Measurements from ENCODE around the gene OPN1SW. TPM values are rescaled to one million over a fixed set of nuclear protein-coding genes. Genes with fewer than 3 reads are reported as not detected.

The OPN1SW gene
- not detected for total RNA-seq (ENCODE audit: insufficient read depth, low replicate concordance)

DNA sequence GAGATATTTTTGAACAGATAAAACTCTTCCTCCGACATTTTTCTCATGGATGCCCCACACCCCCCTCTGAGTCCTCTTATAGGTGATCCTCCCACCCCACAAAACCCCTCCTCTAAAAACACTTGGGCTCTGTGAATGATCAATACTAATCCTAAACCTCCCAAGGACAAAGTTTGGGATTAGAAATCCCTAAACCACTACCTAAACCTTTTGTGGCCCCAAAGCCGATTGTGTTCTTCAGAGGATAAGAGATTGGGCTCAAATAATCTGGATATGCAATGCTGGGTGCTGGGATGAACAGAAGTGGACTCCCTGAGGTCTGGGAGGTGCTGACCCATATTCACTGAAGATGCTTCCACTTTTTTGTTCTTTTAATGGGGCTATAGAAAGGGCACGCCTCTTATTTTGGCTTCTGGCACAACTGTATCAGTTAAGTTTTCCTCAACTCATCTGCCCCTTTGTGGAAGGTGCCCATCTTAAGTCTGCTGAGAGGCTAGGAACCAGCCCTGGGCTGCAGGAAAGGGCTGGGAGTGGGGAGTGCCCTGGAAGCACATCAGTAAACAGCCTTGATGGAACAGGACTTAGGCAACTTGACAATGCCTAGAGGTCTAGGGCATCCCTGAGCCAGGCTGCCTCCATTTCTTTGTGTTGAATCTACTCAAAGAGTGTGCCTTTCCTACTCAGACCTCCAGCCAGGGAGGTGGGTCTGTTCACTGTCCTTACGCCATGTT is at the start of gene OPN1SW:
TSS of gene OPN1SW (minus strand) at position 51 of the 731 bp plus-strand sequence. CDS start at position 38, 13 bp downstream.
- DNase-seq (ENCODE audit: low spot score) = no peak

GRCh38 chr7:128821724-128822123 is 46.1 kb upstream of the OPN1SW start:
- no peak for DNase-seq (ENCODE audit: low spot score)

DNA sequence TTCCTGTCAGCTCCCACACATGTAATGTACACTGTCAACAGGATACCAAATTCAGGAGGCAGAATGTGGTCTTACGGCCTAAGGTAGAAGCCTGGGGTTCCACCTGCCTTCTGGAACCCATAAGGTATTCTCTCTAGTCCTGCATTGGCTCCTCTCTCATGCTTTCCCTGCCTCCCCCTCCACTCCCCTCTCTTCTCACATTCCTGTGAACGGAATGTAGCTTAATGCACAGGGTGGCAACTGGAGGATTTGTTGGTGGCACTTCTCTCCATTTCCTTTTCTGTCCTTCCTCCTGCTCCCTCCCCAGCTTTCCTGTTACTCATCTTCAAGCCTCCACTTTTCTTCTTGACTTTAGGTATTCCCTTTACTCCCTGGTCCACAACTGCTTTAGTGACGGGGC is 43.1 kb upstream of the OPN1SW start:
- DNase-seq (ENCODE audit: low spot score) = no peak

GRCh38 chr7:128815289-128815942 is 39.8 kb upstream of the OPN1SW start:
- no peak for DNase-seq (ENCODE audit: low spot score)

GRCh38 chr7:128814499-128814898 is 38.9 kb upstream of the OPN1SW start:
- DNase-seq (ENCODE audit: low spot score) = no peak

DNA sequence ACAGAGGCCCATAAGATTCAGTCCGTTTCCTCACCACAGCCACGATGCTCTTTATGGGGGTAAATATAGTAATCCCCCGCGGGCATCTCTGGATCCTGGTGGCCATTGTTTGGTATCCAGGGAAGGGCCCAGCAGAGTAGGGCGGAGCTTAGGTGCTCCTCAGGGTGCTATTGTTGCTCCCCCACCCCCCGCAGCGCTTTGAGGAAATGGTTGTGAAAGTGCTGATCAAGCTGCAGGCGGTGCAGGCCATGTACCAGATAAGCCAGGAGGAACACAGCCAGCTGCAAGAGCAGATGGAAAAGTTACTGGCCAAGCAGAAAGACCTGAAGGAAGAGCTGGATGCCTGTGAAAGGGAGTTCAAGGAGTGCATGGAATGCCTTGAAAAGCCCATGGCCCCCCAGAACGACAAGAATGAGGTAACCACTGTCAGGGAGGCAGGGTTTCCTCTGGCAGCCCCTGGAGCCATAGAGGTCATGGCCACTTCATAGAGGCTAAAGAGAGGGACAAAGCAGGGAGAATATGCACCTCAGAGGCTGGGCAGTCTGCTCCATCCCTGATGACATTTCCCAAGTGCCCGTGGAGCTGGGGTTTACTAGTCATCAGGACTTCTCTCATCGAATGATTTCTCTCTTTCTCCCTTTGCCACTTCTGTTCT is 37.0 kb upstream of the OPN1SW start:
- peak; percentile 55 for DNase-seq (ENCODE audit: low spot score)

GRCh38 chr7:128811631-128812430 is 36.2 kb upstream of the OPN1SW start:
- DNase-seq (ENCODE audit: low spot score) = no peak

GRCh38 chr7:128810997-128811396 is 35.4 kb upstream of the OPN1SW start:
- DNase-seq (ENCODE audit: low spot score) = no peak

DNA sequence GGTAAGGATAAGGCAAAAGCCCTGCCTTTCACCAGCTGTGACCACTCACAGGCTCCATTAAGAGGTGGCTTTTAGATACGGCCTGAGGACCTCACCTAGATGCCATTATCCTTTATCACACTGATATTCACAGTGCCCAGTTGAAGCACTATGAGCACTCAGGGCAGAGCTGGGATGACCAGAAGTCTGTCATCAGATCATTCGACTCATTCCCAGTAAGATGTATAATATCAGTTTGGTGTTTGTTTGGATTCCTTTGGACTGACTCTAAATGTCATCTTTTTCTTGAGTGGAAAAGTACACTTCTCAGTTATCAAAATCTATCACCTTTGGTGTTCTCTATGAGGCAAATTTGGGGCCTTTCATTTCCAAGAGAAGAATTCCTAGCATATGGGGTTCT is 34.9 kb upstream of the OPN1SW start:
- DNase-seq (ENCODE audit: low spot score) = no peak

DNA sequence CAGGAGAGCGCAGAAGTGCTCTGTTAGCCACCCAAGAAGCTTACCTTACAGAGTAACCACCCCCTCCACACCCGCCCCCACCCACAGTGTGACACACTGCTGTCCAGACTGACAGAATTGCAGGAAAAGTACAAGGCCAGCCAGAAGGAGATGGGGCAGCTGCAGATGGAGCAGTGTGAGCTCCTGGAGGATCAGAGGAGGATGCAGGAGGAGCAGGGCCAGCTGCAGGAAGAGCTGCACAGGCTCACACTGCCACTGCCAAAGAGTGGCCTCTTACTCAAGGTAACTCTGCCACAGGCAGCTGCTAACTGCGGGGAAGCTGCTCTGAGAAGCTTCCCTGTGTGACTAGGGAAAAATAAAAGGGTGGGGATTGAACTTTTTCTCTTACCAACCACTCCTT is 33.8 kb upstream of the OPN1SW start:
- no peak for DNase-seq (ENCODE audit: low spot score)

DNA sequence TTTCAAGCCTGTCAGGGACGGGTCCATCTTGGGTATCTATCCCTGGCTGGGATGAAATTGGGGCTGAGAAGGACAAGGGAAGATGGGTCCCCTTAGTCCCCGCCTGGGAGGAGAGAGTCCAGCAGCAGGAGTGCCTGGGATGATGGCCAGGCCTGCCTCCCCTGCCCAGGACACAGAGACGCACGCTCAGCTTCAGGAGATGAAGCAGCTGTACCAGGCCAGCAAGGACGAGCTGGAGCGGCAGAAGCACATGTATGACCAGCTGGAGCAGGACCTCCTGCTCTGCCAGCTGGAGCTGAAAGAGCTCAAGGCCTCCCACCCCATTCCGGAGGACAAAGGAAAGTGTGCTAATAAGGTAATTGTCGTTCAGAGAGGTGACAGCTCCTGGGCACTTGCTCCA is 31.6 kb upstream of the OPN1SW start:
- no peak for DNase-seq (ENCODE audit: low spot score)

DNA sequence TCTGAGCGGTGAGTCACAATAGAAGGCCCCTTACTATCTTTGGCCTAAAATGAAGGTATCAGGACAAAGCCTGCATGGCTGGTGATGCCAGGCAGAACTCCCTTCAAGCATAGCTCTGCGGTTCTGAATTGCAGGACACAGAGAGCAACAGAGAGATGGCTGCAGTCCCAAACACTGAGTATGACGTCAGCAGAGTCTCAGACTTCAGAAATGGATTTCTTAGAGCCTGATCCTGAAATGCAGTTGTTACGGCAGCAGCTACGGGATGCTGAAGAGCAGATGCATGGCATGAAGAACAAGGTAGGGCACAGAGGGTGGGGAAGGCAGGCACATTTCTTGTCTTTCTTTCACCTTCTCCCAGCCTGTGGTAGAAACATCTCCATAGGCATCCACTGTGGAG is 29.6 kb upstream of the OPN1SW start:
- no peak for DNase-seq (ENCODE audit: low spot score)

- no peak for DNase-seq (ENCODE audit: low spot score)
Measured at GRCh38 chr7:128804484-128804883, 28.9 kb upstream of the OPN1SW start.

DNA sequence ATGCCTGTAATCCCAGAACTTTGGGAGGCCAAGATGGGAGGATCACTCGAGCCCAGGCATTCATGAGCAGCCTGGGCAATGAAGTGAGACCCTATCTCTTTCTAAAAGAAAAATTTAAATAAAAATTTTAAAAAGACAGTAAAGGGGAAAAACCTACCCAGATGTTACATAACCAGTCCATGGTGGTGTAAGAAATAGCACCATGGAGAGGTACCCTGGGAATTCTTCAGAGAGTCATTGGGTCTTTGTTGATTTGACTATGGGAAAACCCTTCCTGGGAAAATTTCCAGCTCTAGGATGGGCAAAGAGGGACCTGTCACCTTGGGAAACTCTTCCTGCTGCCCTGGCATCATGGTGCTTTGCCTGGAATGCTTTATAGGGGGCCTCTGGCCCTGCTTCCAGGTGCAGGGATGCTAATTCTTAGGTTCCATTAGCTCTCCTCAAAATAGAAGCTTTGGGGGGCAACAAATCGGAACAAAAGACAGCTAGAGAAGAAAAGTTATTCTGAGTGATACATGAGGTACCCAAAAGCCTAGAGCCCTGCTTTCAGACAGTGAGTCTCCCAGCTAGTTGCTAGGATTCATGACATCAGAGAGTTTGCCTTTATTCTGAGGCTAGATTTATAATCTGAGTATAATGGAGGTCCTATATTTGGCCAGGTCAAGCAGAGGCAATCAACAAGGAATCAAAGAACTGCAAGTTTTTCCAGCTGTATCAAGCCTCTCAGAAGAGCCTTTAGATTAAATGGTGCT is 26.2 kb upstream of the OPN1SW start:
- DNase-seq (ENCODE audit: low spot score) = no peak

- DNase-seq (ENCODE audit: low spot score) = no peak
Measured at GRCh38 chr7:128801003-128801402, 25.4 kb upstream of the OPN1SW start.

DNA sequence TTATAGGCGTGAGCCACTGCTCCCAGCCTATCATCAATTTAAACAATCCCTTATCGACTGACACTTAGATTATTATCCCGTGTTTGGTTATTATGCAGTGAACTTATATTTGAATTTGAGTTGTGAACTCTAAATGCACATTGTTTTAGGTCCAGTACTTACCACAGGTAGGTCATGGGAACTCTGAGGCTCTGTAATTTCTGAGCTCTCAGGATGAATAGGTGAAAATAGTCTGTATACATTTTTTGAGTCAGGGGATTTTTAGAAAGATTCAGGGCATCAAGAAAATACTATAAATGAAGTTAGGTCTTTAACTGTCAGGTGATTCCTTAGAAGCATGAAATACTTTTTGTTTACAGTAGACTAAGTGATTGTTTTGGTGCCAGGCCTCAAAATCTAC is 25.0 kb upstream of the OPN1SW start:
- DNase-seq (ENCODE audit: low spot score) = no peak

- DNase-seq (ENCODE audit: low spot score) = no peak
Measured at GRCh38 chr7:128799451-128799850, 23.9 kb upstream of the OPN1SW start.

DNA sequence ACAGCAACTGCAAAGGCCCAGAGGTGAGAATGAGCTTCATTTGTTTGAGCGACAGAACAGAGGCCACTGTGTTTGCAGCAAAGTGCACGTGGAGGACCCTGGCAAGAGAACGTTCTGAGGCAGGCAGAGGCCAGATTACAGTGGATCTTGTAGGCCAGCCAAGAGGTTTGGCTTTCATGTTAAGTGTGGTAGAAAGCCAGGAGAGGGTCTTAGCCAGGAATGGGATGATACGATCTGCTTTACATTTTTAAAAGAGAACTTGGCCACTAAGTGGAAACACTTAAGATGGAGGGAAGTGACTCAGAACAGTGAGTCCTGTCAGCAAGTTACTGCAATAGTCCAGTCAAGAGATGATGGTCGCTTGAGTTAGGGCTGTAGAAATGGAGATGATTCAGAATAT is 20.7 kb upstream of the OPN1SW start:
- no peak for DNase-seq (ENCODE audit: low spot score)

GRCh38 chr7:128795129-128795528 is 19.5 kb upstream of the OPN1SW start:
- no peak for DNase-seq (ENCODE audit: low spot score)

GRCh38 chr7:128794436-128794835 is 18.8 kb upstream of the OPN1SW start:
- DNase-seq (ENCODE audit: low spot score) = no peak

DNA sequence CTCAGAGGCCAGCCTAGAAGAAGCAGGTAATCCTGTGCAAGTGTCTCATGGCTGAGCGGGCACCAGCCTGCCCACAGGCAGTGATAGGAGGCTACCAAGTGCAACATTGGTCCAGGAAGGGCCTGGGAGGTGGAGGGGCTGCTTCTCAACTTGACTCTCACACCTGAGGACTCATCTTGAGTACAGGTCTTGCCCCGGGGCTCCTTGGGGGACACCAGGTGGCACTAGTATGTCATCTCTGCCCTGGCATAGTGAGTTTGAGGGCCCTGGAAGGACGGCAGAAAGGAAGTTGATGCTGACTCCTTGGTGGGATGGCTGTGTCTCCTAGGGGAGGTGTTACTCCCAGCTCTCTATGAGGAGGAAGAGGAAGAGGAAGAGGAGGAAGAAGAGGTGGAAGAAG is 18.4 kb upstream of the OPN1SW start:
- DNase-seq (ENCODE audit: low spot score) = no peak

Measured in umbilical cord (tissue), 2 donors.